Heart right ventricle (tissue), 16 donors: ENCODE data around the gene RADX. TPM values are rescaled to one million over a fixed set of nuclear protein-coding genes. Genes with fewer than 3 reads are reported as not detected.
"Not testable (repeated sequence)": the region's sequence is repeated elsewhere in the genome, so short reads cannot be mapped to it uniquely, and the experiment has no call there.

Experiments
- ATAC-seq, 8 donors: fragments of 200-7000 bp; cut with Tn5 transposase; one replicate each; pipeline ENCODE4 v1.9.1; 2020; ENCODE audit warnings: mild to moderate bottlenecking in 8 of 8, moderate library complexity in 8 of 8, moderate number of reproducible peaks in 1 of 8
- DNase-seq, 2 donors: peaks; one replicate each; pipeline ENCODE4 v3.0.0-alpha.2; 2020
- H3K27ac ChIP-seq, 10 donors: fragments of 200-600 bp; sonication (generic) in 2 of 10; one replicate each; pipeline versions ENCODE4 v1.5.0 to v1.8.0; 2020 to 2022; ENCODE audit warnings: mild to moderate bottlenecking in 3 of 10
- H3K27me3 ChIP-seq, 7 donors: fragments of 200-600 bp; one replicate each; pipeline ENCODE4 v1.8.0; 2021 to 2022; ENCODE audit warnings: mild to moderate bottlenecking in 2 of 7
- H3K36me3 ChIP-seq, 9 donors: fragments of 200-600 bp; sonication (generic) in 1 of 9; one replicate each; pipeline versions ENCODE4 v1.5.0 to v1.8.0; 2020 to 2022; ENCODE audit warnings: mild to moderate bottlenecking in 2 of 9
- H3K4me1 ChIP-seq, 9 donors: fragments of 200-600 bp; sonication (generic) in 1 of 9; one replicate each; pipeline versions ENCODE4 v1.5.0 to v1.8.0; 2020 to 2022; ENCODE audit warnings: mild to moderate bottlenecking in 4 of 9
- H3K4me3 ChIP-seq, 10 donors: fragments of 200-600 bp; sonication (generic) in 2 of 10; one replicate each; pipeline versions ENCODE4 v1.5.0 to v1.8.0; 2020 to 2022; ENCODE audit warnings: mild to moderate bottlenecking in 7 of 10, moderate library complexity in 2 of 10
- H3K9me3 ChIP-seq, 11 donors: fragments of 200-600 bp in 10 of 11; sonication (generic) in 2 of 11; one replicate each; pipeline versions ENCODE4 v1.5.0 to v1.8.0; 2013 to 2022; ENCODE audit warnings: mild to moderate bottlenecking in 2 of 11, control low read depth in 1 of 11, moderate library complexity in 1 of 11
- WGBS, 2 donors: extraction: QIAGEN DNeasy Blood & Tissue Kit; methylation state at CpG; one replicate each; pipeline ENCODE4 v1.1.7; 2013; ENCODE audit warnings: inconsistent platforms in 1 of 2; 5-methylcytosine and 5-hydroxymethylcytosine counted together
- intact Hi-C, 10 donors: fragments of 100-400 bp; cut with DNase I; formaldehyde crosslinking; loops; one replicate each; pipeline versions ENCODE4 v1.11.1 to v1.14.2; 2022
- polyA plus RNA-seq, 2 donors: library from polyadenylated mRNA; stranded (reverse); fragments of 200-250 nt; gene quantifications; one replicate each; pipeline ENCODE4 v1.2.3, GENCODE V29; 2013
- total RNA-seq, 10 donors: library from RNA; stranded (reverse); fragmentation: NEBNext Ultra II Directional in 3 of 10; extraction: Animal tissue kit (Norgen Biotek cat#: 25700) in 3 of 10; gene quantifications; one replicate each; pipeline versions ENCODE4 v1.2.1 to v1.2.4, GENCODE V29; 2021 to 2023
- TF ChIP-seq, protein P1 (sequence below), 9 donors: fragments of 200-600 bp; sonication (generic) in 2 of 9; IDR thresholded peaks; one replicate each; pipeline versions ENCODE4 v1.5.0 to v1.8.0; 2021 to 2022; ENCODE audit warnings: antibody characterized with exemption in 9 of 9, mild to moderate bottlenecking in 5 of 9, moderate library complexity in 1 of 9
- donor health status: Arrhythmogenic right ventricular cardiomyopathy.
- donor health status: ischemic (EF 13 %, LVEDD 7.1; RV severe dilation, severe dysfunction).
- donor health status: healthy with polysubstance abuse.
- donor health status: DM: no; HTN: yes; CAD: no.
- donor health status: DM: no; HTN: no; CAD: no.
- donor health status: ischemic (EF 25% LVEDD 6.9; RV normal size, moderate dysfunction).
- donor health status: ischemic (EF 25% LVEDD 5.7; RV mildly dilated, moderate dysfunction).
- donor health status: healthy.
- donor health status: DM: yes; HTN: yes; CAD: no.
- donor health status: Ischemic cardiomyopathy.
- donor health status: ischemic (EF 35%, LVEDD 5.7; RV mildly dilated, moderate dysfunction).
- donor health status: nonischemic (EF 11% LVEDD 7.7; RV severe dilation, severe dysfunction).
- donor health status: DM: yes; HTN: yes; CAD: no.
- donor health status: PGD.
- donor health status: ischemic (EF 29% LVEDD 5.4; RV normal size, mild dysfunction).
- donor health status: nonischemic (EF 23%, LVEDD 6.1; RV moderate dilation, normal function).

RADX gene
- total and polyA plus RNA-seq, 12 donors: 0.65 to 3.7 (median 1.2) TPM

DNA sequence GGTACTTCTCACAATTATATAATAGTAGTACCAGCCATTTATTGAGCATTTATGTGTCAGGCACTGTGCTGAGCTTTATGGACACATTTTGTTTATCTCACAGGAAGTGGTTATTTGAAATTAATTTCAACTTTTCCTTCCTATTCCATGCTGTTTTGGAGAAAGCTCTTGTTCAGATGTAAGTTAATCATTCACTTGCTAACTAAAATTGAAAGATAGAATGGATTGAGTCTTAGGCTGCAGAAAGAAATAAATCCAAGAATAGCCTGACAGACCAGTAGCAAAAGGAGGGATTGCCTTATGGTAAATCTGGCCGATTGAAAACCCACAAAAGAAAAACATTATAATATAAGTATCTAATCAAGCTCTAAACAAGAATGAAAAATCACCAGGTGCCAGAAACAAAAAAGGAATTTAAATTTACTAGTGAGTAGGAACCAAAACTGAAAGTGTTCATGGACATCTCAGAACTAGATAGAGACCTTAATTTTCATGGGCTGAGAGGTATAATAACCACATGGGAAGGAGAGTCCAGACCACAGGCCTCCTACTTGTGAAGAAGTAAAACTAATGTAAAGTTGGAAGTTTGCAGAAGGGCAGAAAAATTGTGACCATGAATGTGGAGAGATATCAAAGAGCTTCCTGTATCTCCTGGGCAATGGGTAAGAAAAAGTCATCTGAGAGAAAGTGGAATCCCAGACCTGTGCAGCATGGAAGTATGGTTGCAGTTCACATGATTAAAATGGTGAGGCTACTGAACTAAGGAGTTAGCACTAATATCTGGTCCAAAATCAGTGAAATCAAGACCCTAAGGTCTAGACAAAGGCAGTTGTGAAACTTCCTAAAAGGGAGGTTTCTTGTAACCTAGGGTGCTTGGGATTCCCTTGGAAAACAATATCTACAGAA, 38.0 kb downstream of the RADX start:
- DNase-seq (no peak), ATAC-seq (no peak)
- intact Hi-C loops: no loop called here
- peaks cover 0 to 7% (median 0%) of the 10 kb centered on the region in 11 donors for H3K9me3 ChIP-seq
- 65 to 75% methylated on average over 1 of the region's 1 CpG for WGBS, 2 donors
- TF ChIP-seq, protein P1, sequence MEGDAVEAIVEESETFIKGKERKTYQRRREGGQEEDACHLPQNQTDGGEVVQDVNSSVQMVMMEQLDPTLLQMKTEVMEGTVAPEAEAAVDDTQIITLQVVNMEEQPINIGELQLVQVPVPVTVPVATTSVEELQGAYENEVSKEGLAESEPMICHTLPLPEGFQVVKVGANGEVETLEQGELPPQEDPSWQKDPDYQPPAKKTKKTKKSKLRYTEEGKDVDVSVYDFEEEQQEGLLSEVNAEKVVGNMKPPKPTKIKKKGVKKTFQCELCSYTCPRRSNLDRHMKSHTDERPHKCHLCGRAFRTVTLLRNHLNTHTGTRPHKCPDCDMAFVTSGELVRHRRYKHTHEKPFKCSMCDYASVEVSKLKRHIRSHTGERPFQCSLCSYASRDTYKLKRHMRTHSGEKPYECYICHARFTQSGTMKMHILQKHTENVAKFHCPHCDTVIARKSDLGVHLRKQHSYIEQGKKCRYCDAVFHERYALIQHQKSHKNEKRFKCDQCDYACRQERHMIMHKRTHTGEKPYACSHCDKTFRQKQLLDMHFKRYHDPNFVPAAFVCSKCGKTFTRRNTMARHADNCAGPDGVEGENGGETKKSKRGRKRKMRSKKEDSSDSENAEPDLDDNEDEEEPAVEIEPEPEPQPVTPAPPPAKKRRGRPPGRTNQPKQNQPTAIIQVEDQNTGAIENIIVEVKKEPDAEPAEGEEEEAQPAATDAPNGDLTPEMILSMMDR (IDR thresholded peaks at IDR 0.05): no peak
- H3K27me3 ChIP-seq: peaks cover 0 to 39% (median 0%) of the 10 kb centered on the region in 7 donors
- no peaks in the 10 kb centered on the region for H3K36me3 ChIP-seq
- H3K27ac ChIP-seq: no peak overlapping the region
- H3K4me3 ChIP-seq: no peak overlapping the region
- no peaks in the 10 kb centered on the region for H3K4me1 ChIP-seq

DNA sequence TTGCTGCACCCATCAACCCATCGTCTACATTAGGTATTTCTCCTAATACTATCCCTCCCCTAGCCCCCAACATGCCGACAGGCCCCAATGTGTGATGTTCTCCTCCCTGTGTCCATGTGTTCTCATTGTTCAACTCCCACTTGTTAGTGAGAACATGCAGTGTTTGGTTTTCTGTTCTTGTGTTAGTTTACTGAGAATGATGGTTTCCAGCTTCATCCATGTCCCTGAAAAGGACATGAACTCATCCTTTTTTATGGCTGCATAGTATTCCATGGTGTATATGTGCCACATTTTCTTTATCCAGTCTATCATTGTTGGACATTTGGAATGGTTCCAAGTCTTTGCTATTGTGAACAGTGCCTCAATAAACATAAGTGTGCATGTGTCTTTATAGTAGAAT, 41.8 kb downstream of the RADX start:
- H3K27me3 ChIP-seq: peaks cover 0 to 23% (median 0%) of the 10 kb centered on the region in 7 donors
- ATAC-seq, H3K4me1 ChIP-seq, DNase-seq, H3K27ac ChIP-seq, H3K4me3 ChIP-seq, H3K36me3 ChIP-seq, intact Hi-C loops, H3K9me3 ChIP-seq: not testable (repeated sequence)
- WGBS, 2 donors: 84 to 89% methylated on average over 2 of the region's 2 CpGs

DNA sequence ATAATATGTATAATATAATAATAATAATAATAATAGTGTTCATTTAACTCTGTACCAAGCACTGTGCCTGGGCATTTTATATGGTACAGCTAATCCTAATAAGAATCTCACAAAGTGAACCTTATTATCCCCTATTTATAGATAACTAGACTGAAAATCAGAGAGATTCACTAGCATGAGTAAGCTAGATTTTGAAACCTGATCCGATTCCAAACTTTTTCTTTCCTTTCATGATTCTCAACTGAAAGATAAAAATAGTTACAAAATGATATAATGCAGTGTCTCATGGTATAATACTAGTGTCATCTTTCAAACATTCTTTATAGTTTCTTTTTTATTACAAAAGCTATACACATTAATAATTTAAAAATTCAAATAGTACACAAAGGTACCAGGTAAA, 58.9 kb downstream of the RADX start:
- H3K36me3 ChIP-seq: no peaks in the 10 kb centered on the region
- TF ChIP-seq, protein P1 (IDR thresholded peaks at IDR 0.05): no peak
- no peak overlapping the region for H3K27ac ChIP-seq
- no peak overlapping the region for H3K4me3 ChIP-seq
- WGBS, 2 donors: 67 to 89% methylated on average over 1 of the region's 1 CpG
- H3K9me3 ChIP-seq: no peaks in the 10 kb centered on the region
- intact Hi-C loops: no loop called here
- no peaks in the 10 kb centered on the region for H3K4me1 ChIP-seq
- DNase-seq (no peak), ATAC-seq (no peak)
- peaks cover 0 to 12% (median 0%) of the 10 kb centered on the region in 7 donors for H3K27me3 ChIP-seq

DNA sequence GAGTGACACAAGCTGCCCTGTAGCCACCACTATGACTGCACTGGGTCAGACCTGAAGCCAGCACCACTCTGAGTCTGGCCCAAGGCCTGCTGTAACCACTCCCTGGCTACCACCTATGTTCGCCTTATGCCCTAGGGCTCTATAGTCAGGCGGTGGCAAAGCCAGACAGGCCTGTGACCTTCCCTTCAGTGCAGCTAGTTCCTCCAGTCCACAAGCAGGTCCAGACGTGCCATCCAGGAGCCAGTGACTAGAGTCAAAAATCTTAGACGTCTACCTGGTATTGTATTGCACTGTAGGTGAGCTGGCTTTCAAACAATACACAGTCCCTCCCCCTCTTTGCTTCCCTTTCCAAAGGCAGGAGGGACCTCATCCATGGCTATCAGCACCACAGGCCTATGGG, 60.7 kb downstream of the RADX start:
- Histone ChIP-seq H3K27ac (no peak overlapping the region), H3K36me3 (no peaks in the 10 kb centered on the region), H3K4me1 (no peaks in the 10 kb centered on the region), H3K9me3 (no peaks in the 10 kb centered on the region), H3K4me3 (no peak overlapping the region), H3K27me3 (peaks cover 0 to 23% (median 0%) of the 10 kb centered on the region in 7 donors)
- intact Hi-C loops: no loop called here
- TF ChIP-seq, protein P1 (IDR thresholded peaks at IDR 0.05): no peak
- 73 to 92% methylated on average over 4 of the region's 4 CpGs for WGBS, 2 donors
- DNase-seq (no peak), ATAC-seq (no peak)

DNA sequence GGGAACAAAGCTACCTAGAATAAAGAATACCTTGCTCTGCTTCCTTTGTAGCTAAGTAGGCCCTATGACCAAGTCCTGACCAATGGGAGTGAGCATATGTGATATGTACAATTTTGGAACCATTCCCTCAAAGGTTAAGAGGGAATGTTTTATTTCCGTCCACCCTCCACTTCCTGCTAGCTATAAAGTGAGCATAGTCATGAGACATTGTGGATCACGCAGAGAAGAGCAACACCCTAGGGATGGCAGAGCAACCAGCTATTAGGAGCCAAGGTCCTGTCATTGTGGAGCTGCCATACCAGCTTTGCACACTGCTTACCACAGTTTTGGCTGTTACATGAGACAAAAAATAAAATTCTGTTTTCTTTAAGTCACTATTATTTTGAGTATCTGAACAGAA, 68.9 kb downstream of the RADX start:
- TF ChIP-seq, protein P1 (IDR thresholded peaks at IDR 0.05): no peak
- H3K4me3 ChIP-seq: no peak overlapping the region
- no peaks in the 10 kb centered on the region for H3K36me3 ChIP-seq
- no peaks in the 10 kb centered on the region for H3K9me3 ChIP-seq
- no peaks in the 10 kb centered on the region for H3K4me1 ChIP-seq
- intact Hi-C loops: no loop called here
- no peak overlapping the region for H3K27ac ChIP-seq
- 48 to 60% methylated on average over 2 of the region's 2 CpGs for WGBS, 2 donors
- no peak for DNase-seq
- peaks cover 0 to 54% (median 0%) of the 10 kb centered on the region in 7 donors for H3K27me3 ChIP-seq
- no peak for ATAC-seq
